Prostate gland (tissue), 2 donors: Measurements from ENCODE around the gene GPR3.
A peak's percentile ranks its signal among the peaks of the same experiment; 100 is the strongest.

ENCODE experiments used
- CTCF ChIP-seq, 4 experiments: fragments of 200-600 bp in 2 of 4; fragments of 450-650 bp in 2 of 4; sonication (generic) in 2 of 4; IDR thresholded peaks; 1 replicate in 3 of 4; 2 replicates in 1 of 4; pipeline ENCODE4 v1.5.1; 2016 to 2019; ENCODE audit warnings: antibody characterized with exemption in 4 of 4, mild to moderate bottlenecking in 2 of 4, moderate library complexity in 2 of 4
- POLR2AphosphoS5 ChIP-seq: sonication (generic); formaldehyde crosslinking; IDR thresholded peaks from one replicate; pipeline ENCODE4 v1.6.1; 2017; ENCODE audit warnings: antibody characterized with exemption

DNA sequence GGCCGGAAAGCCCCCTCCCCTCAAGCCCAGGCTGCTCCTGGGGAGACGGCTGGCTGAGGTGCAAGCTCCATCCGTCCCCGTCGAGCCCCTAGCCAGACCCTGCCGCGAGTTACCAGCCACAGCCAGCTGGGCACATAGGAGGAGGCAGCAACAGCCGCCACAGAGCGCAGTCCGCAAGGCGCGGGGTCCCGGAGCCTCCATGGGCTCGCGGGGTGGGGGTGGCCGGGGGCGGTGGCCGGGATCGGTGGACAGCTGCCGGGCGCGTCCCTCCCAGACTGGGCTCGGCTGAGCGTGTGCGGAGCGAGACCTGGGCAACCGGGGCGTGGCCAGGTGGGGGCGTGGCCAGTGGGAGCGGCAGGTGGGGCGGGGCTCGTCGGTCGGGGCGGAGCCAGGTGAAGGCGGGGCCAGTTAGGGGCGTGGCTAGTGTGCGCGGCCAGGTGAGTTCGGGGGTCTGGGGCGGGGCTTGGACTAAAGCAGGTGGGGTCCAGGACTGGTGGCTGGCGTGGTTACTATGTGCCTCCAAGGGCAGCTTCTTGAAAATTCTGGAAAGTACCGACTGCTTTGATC is 9.3 kb upstream of the GPR3 start, which contains the start of gene CD164L2:
- peak; percentile 68 for TF ChIP-seq POLR2AphosphoS5
- no peak for TF ChIP-seq CTCF (IDR thresholded peaks at IDR 0.05)
